OCI-LY7 (cell line): ENCODE data around the gene TP73.

ENCODE experiments used
- EZH2phosphoT487 ChIP-seq: fragments of 200-600 bp; sonication (generic); IDR thresholded peaks from 2 replicates; pipeline ENCODE4 v1.6.1; 2018; ENCODE audit warnings: low read depth, borderline replicate concordance, mild to moderate bottlenecking, mixed run types, antibody characterized with exemption, low read length, moderate library complexity, mixed read lengths
- TF ChIP-seq, protein P1 (sequence below): fragments of 200-600 bp; sonication (generic); conservative IDR thresholded peaks from 2 replicates; pipeline ENCODE4 v1.5.1; 2014; ENCODE audit warnings: mild to moderate bottlenecking, antibody characterized with exemption, low read length, moderate library complexity, mixed read lengths

DNA sequence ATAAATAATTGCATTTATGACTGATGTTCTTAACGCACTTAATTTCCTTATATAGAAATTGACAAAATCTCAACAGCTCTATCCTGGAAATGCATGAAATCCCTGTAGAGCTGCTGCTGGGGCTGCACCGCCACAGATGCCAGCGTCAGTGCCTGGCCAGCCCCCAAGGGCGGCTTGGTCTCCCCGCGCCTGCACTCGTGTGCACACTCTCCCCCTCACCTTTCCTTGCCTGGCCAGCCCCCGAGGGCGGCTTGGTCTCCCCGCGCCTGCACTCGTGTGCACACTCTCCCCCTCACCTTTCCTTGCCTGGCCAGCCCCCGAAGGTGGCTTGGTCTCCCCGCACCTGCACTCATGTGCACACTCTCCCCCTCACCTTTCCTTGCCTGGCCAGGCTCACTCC lies 16.2 kb upstream of the TP73 start:
- no peak for TF ChIP-seq EZH2phosphoT487
- TF ChIP-seq, protein P1, sequence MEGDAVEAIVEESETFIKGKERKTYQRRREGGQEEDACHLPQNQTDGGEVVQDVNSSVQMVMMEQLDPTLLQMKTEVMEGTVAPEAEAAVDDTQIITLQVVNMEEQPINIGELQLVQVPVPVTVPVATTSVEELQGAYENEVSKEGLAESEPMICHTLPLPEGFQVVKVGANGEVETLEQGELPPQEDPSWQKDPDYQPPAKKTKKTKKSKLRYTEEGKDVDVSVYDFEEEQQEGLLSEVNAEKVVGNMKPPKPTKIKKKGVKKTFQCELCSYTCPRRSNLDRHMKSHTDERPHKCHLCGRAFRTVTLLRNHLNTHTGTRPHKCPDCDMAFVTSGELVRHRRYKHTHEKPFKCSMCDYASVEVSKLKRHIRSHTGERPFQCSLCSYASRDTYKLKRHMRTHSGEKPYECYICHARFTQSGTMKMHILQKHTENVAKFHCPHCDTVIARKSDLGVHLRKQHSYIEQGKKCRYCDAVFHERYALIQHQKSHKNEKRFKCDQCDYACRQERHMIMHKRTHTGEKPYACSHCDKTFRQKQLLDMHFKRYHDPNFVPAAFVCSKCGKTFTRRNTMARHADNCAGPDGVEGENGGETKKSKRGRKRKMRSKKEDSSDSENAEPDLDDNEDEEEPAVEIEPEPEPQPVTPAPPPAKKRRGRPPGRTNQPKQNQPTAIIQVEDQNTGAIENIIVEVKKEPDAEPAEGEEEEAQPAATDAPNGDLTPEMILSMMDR: no peak
